ENCODE measurements around the gene KLK12. TPM values are rescaled to one million over a fixed set of nuclear protein-coding genes. Genes with fewer than 3 reads are reported as not detected.

The KLK12 gene
- total RNA-seq, 1 experiment from 2014 or later = not detected

GRCh38 chr19:51065221-51065960 is 30.6 kb upstream of the KLK12 start:
- Histone ChIP-seq H3K4me3 (no peak overlapping the region), H3K36me3 (no peaks in the 10 kb centered on the region), H3K27ac (no peak overlapping the region), H3K4me1 (no peaks in the 10 kb centered on the region), H3K9me3 (replicated peaks) (no peaks in the 10 kb centered on the region), H3K27me3 (no peaks in the 10 kb centered on the region; the same call in 1 of the 2 replicates)
- DNase-seq = no peak

- H3K4me1 ChIP-seq = no peaks in the 10 kb centered on the region
- no peaks in the 10 kb centered on the region for H3K9me3 ChIP-seq (replicated peaks)
- no peak within 1 kb of the TSS for H3K4me3 ChIP-seq
- H3K27ac ChIP-seq = no peak within 1 kb of the TSS
- H3K36me3 ChIP-seq = no peaks in the 10 kb centered on the region
- H3K27me3 ChIP-seq = no peaks in the 10 kb centered on the region; the same call in 1 of the 2 replicates
- DNase-seq = no peak
These were observed 29.9 kb upstream of the KLK12 start, which contains the start of gene KLK13 for GRCh38 chr19:51064534-51065220. Gene KLK13, minus strand, starts transcription at chr19:51065092. Its CDS starts 25 bp downstream, at chr19:51065067.

- H3K4me1 ChIP-seq = no peaks in the 10 kb centered on the region
- H3K4me3 ChIP-seq = no peak overlapping the region
- DNase-seq = no peak
- no peaks in the 10 kb centered on the region; the same call in 1 of the 2 replicates for H3K27me3 ChIP-seq
- H3K36me3 ChIP-seq = no peaks in the 10 kb centered on the region
- no peak overlapping the region for H3K27ac ChIP-seq
- no peaks in the 10 kb centered on the region for H3K9me3 ChIP-seq (replicated peaks)
These were observed 28.9 kb upstream of the KLK12 start for GRCh38 chr19:51063664-51064063.

GRCh38 chr19:51060973-51061372 is 26.2 kb upstream of the KLK12 start:
- Histone ChIP-seq H3K4me1 (no peaks in the 10 kb centered on the region), H3K9me3 (replicated peaks) (no peaks in the 10 kb centered on the region), H3K4me3 (no peak overlapping the region), H3K36me3 (no peaks in the 10 kb centered on the region), H3K27me3 (no peaks in the 10 kb centered on the region), H3K27ac (no peak overlapping the region)
- no peak for DNase-seq

GRCh38 chr19:51060336-51060735 is 25.5 kb upstream of the KLK12 start:
- Histone ChIP-seq H3K4me3 (no peak overlapping the region), H3K4me1 (no peaks in the 10 kb centered on the region), H3K36me3 (no peaks in the 10 kb centered on the region), H3K27me3 (no peaks in the 10 kb centered on the region), H3K27ac (no peak overlapping the region), H3K9me3 (replicated peaks) (no peaks in the 10 kb centered on the region)
- no peak for DNase-seq

GRCh38 chr19:51059715-51060114 is 24.9 kb upstream of the KLK12 start:
- Histone ChIP-seq H3K36me3 (no peaks in the 10 kb centered on the region), H3K9me3 (replicated peaks) (no peaks in the 10 kb centered on the region), H3K27ac (no peak overlapping the region), H3K27me3 (no peaks in the 10 kb centered on the region), H3K4me1 (no peaks in the 10 kb centered on the region), H3K4me3 (no peak overlapping the region)
- DNase-seq = peak in 1 of 2 experiments; percentile 6

- no peak for DNase-seq
- Histone ChIP-seq H3K9me3 (replicated peaks) (no peaks in the 10 kb centered on the region), H3K4me1 (no peaks in the 10 kb centered on the region), H3K27ac (no peak overlapping the region), H3K27me3 (no peaks in the 10 kb centered on the region), H3K36me3 (no peaks in the 10 kb centered on the region), H3K4me3 (no peak overlapping the region)
These were observed 21.1 kb upstream of the KLK12 start for GRCh38 chr19:51055866-51056265.

GRCh38 chr19:51047031-51047335 is 12.2 kb upstream of the KLK12 start:
- Histone ChIP-seq H3K36me3 (no peaks in the 10 kb centered on the region), H3K27me3 (no peaks in the 10 kb centered on the region), H3K9me3 (replicated peaks) (no peaks in the 10 kb centered on the region), H3K4me3 (no peak overlapping the region), H3K27ac (no peak overlapping the region), H3K4me1 (no peaks in the 10 kb centered on the region)
- DNase-seq = no peak

GRCh38 chr19:51044327-51044726 is 9.5 kb upstream of the KLK12 start:
- no peak overlapping the region for H3K27ac ChIP-seq
- no peaks in the 10 kb centered on the region for H3K36me3 ChIP-seq
- no peaks in the 10 kb centered on the region for H3K4me1 ChIP-seq
- no peaks in the 10 kb centered on the region for H3K27me3 ChIP-seq
- no peak overlapping the region for H3K4me3 ChIP-seq
- no peaks in the 10 kb centered on the region for H3K9me3 ChIP-seq (replicated peaks)
- no peak for DNase-seq

- Histone ChIP-seq H3K27ac (no peak overlapping the region), H3K4me1 (no peaks in the 10 kb centered on the region), H3K4me3 (no peak overlapping the region), H3K9me3 (replicated peaks) (no peaks in the 10 kb centered on the region), H3K36me3 (no peaks in the 10 kb centered on the region), H3K27me3 (no peaks in the 10 kb centered on the region)
- DNase-seq = no peak
These were observed 8.7 kb upstream of the KLK12 start for GRCh38 chr19:51043497-51043896.

- Histone ChIP-seq H3K4me3 (no peak overlapping the region), H3K27ac (no peak overlapping the region), H3K27me3 (no peaks in the 10 kb centered on the region), H3K36me3 (no peaks in the 10 kb centered on the region), H3K9me3 (replicated peaks) (no peaks in the 10 kb centered on the region), H3K4me1 (no peaks in the 10 kb centered on the region)
- DNase-seq = no peak
These were observed 5.3 kb upstream of the KLK12 start for GRCh38 chr19:51040151-51040550.

GRCh38 chr19:51036519-51036918 is 1.7 kb upstream of the KLK12 start:
- no peaks in the 10 kb centered on the region for H3K4me1 ChIP-seq
- H3K9me3 ChIP-seq (replicated peaks) = no peaks in the 10 kb centered on the region
- DNase-seq = no peak
- no peak overlapping the region for H3K27ac ChIP-seq
- no peaks in the 10 kb centered on the region for H3K36me3 ChIP-seq
- no peaks in the 10 kb centered on the region for H3K27me3 ChIP-seq
- H3K4me3 ChIP-seq = no peak overlapping the region

GRCh38 chr19:51031880-51032225 is 2.9 kb downstream of the KLK12 start:
- DNase-seq = no peak
- Histone ChIP-seq H3K4me1 (no peaks in the 10 kb centered on the region), H3K4me3 (no peak overlapping the region), H3K27me3 (no peaks in the 10 kb centered on the region), H3K27ac (no peak overlapping the region), H3K36me3 (no peaks in the 10 kb centered on the region), H3K9me3 (replicated peaks) (no peaks in the 10 kb centered on the region)

GRCh38 chr19:51031220-51031879 is 3.5 kb downstream of the KLK12 start:
- Histone ChIP-seq H3K27ac (no peak overlapping the region), H3K27me3 (peaks cover 4% of the 10 kb centered on the region; the same call in 1 of the 2 replicates), H3K36me3 (no peaks in the 10 kb centered on the region), H3K4me1 (no peaks in the 10 kb centered on the region), H3K4me3 (no peak overlapping the region), H3K9me3 (replicated peaks) (no peaks in the 10 kb centered on the region)
- DNase-seq = no peak

- H3K27ac ChIP-seq = no peak overlapping the region
- H3K36me3 ChIP-seq = no peaks in the 10 kb centered on the region
- H3K4me1 ChIP-seq = no peaks in the 10 kb centered on the region
- DNase-seq = no peak
- no peaks in the 10 kb centered on the region for H3K9me3 ChIP-seq (replicated peaks)
- peaks cover 11% of the 10 kb centered on the region; the same call in 1 of the 2 replicates for H3K27me3 ChIP-seq
- no peak overlapping the region for H3K4me3 ChIP-seq
These were observed 4.2 kb downstream of the KLK12 start for GRCh38 chr19:51030631-51031030.

Data from SJCRH30 (cell line).